ENCODE results near the gene SPECC1. TPM values are rescaled to one million over a fixed set of nuclear protein-coding genes. Genes with fewer than 3 reads are reported as not detected.

The SPECC1 gene
- total RNA-seq, 1 experiment from 2014 or later, result 43.5 TPM

- DNase-seq (ENCODE audit: low read depth, low spot score) (no peak), ATAC-seq (no peak)
- RAD21 ChIA-PET (ENCODE audit: low non-redundant PET in 1 of 2, low total read pairs in 2 of 2, uncharacterized antibody in 2 of 2, unreplicated experiment in 2 of 2), result no interaction called here
- Histone ChIP-seq H3K9me3 (ENCODE audit: control insufficient read depth in 1 of 2, insufficient read depth in 1 of 2, low read depth in 1 of 2, low read length in 2 of 2) (0 out of 4 replicates have a peak, but pooled peaks cover 0 to 4% of the 10 kb centered on the region in 2 experiments), H4K20me1 (ENCODE audit: insufficient read depth) (no peaks in the 10 kb centered on the region; the same call in 1 of the 2 replicates), H3K9ac (ENCODE audit: low read length) (no peak overlapping the region), H3K9me2 (ENCODE audit: insufficient read depth) (no peaks in the 10 kb centered on the region), H3K36me3 (ENCODE audit: control insufficient read depth in 1 of 2, insufficient read depth in 2 of 2, low read length in 2 of 2) (0 out of 4 replicates have a peak, but pooled peaks cover 0 to 3% of the 10 kb centered on the region in 2 experiments), H3K79me2 (ENCODE audit: insufficient read depth, low read length) (no peaks in the 10 kb centered on the region), H3K4me2 (ENCODE audit: low read length) (no peak overlapping the region), H3K27ac (ENCODE audit: low read depth, low read length) (no peak overlapping the region), H2AFZ (ENCODE audit: low read depth, low read length, poor library complexity, severe bottlenecking) (no peak overlapping the region), H3K4me3 (replicated peaks in 1 of 2; ENCODE audit: low read depth in 1 of 2, low read length in 2 of 2) (no peak overlapping the region), H3K27me3 (ENCODE audit: insufficient read depth, low read length) (no peaks in the 10 kb centered on the region), H3K4me1 (ENCODE audit: control insufficient read depth in 1 of 2, insufficient read depth in 2 of 2, low read length in 2 of 2) (0 out of 4 replicates have a peak, but pooled peaks cover 0 to 3% of the 10 kb centered on the region in 2 experiments)
- POLR2A ChIA-PET, result no interaction called here
- no peak for TF ChIP-seq EGR1 (IDR thresholded peaks at IDR 0.05; ENCODE audit: low read depth)
- TF ChIP-seq MAX (IDR thresholded peaks at IDR 0.05), result no peak
- TF ChIP-seq ZBTB33 (IDR thresholded peaks at IDR 0.05; ENCODE audit: extremely low read depth, insufficient replicate concordance, low read length), result no peak
- no peak for TF ChIP-seq ATF3 (IDR thresholded peaks at IDR 0.05)
- TF ChIP-seq ZNF274 (IDR thresholded peaks at IDR 0.05; ENCODE audit: low read depth, low read length), result no peak
- intact Hi-C loops (cut with micrococcal nuclease), result loop anchor here (10.0 kb wide), 1 partner anchor 230 kb away; no protein-coding TSS in a partner anchor
- BruUV-seq (replicated peaks), result no TSS peak
- CTCF ChIA-PET, result interaction anchor here (1.0 kb wide), 1 partner anchor 231 kb away, joined by 3 read pairs; no protein-coding TSS in a partner anchor
Measured at GRCh38 chr17:20224379-20224778, 215.2 kb downstream of the SPECC1 start.

Data from HCT116 (cell line).